Measurements from ENCODE around the gene LRRK1.

LRRK1 gene

DNA sequence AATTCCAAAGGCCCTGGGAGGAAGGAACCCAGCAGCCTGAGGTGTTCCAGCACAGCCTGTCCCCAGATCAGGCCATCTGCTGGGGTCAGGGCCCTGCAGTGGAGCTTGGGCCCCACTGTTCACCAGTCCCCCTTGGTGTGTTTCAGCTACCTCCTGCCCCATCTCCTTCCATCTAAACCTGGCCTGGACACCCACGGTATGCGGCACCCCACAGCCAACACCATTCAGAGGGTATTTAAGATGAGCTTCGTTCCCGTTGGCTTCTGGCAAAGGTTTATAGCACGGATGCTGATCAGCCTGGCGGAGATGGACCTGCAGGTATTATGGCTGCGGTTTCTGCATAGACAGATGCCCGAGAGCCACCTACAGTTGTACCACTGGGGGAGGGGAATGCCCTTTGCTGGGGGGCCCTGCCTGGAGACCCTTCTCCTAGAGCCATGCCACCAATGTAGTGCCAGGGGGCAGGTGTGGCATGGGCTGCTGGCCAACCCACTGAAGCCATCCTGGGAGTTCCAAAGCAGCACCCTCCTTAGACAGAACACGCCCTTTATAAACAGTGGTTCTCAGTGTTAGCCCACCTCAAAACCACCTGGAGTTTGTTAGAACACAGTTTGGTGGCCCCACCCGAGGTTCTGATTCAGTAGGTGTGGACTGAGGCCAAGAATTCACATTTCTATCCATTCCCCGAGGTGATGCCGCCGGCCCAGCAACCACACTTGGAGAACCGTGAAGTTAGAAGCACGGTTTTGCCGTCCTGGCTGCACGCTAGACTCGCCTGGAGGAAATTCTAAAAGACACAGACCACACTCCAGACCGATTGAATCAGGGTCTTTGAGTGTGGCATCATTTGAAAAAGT lies 126.9 kb downstream of the LRRK1 start:
- DNase-seq = no peak

DNA sequence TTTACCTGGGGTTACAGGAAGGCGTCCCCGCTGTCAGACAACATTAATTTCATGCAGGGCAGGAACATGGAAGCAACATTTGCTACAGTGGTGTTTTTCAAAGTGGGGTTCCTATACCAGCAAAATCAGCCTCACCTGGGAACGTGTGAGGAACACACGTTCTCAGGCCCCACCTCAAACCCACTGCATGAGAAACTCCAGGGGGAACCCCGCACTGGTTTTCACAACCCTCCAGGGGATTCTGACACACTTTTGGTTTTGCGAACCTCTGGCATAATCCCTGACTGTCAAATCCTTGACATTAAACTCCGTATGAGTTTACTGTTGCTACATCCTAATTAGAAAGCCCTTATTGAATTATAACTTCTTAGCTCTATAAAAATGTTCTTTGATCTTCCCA lies 127.7 kb downstream of the LRRK1 start:
- DNase-seq = no peak

DNA sequence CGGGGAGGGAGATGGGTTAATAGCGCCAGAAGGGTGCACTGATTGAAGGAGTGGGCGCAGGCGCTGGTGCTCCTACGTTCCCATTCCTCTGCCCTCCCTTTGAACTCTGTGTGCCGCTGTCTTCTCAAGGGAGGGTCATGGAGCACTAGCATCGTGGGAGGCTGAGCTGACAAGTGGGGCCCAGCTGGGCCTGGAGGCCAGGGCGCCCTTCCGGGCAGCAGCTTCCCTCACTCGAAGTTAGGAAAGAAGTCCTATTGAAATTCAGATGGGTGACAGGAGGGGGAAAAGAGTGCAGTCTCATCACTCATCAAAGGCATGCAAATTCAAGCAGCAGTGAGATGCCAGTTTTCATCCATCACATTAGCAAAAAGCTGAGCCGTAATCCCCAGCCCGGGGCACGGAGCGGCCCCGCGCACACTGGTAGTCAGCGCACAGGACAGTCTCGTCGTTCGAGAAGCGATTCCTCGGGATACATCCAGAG lies 128.2 kb downstream of the LRRK1 start:
- no peak for DNase-seq

DNA sequence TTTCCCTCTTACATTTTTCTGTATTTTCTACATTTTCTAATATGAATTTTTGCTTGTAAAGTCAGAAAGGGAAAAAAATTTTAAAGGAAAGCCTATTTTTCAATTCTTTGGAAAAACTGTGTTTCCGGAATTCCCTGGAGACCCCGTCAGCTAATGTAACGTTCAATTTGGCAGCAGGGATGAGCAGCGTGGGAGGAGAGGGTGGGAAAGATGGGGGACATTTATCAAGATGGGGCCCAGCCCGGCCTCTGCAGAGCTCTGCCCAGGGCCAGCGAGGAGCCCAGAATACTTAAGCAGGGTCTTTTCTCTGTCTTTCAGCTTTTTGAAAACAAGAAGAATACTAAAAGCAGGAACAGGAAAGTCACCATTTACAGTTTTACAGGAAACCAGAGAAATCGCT lies 129.0 kb downstream of the LRRK1 start:
- DNase-seq = no peak

DNA sequence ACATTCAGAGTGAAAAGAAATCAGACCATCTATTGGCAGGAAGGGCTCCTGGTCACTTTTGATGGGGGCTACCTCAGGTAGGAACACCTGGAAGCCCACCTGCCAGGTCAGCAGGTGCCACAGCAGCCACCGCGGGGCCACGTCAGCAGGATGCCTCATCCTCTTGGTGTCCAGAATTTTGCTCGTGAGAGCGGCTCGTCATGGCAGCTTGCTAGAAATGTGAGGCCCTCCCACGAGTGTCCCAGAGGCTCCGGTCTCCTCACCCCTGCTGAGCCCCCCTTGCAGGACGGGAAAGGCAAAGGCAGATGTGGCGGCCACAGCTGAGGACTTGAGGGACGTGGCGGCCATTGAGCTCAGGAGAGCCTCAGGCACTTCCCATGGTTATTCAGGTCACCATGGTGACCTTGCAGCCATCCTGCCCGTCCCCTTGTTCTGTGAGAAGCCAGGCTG lies 129.4 kb downstream of the LRRK1 start:
- no peak for DNase-seq

DNA sequence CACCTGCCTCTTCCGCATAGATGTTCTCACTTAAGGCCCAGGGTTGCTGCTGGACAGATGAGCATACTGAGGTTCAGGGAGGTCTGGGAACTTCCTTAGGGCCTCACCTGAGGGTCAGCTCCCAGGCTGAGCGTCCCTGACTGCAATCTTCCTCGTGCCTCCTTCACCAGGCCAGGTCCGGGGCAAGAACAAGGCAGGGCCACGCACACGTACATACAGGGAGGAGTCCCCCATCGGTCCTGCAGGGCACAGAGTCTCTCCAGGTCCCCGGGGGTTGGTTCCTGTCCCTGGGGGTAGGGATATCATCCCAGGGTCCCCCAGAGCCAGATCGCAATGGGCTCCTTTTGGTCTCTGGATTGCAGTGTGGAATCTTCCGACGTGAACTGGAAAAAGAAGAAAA lies 130.1 kb downstream of the LRRK1 start:
- DNase-seq = no peak

DNA sequence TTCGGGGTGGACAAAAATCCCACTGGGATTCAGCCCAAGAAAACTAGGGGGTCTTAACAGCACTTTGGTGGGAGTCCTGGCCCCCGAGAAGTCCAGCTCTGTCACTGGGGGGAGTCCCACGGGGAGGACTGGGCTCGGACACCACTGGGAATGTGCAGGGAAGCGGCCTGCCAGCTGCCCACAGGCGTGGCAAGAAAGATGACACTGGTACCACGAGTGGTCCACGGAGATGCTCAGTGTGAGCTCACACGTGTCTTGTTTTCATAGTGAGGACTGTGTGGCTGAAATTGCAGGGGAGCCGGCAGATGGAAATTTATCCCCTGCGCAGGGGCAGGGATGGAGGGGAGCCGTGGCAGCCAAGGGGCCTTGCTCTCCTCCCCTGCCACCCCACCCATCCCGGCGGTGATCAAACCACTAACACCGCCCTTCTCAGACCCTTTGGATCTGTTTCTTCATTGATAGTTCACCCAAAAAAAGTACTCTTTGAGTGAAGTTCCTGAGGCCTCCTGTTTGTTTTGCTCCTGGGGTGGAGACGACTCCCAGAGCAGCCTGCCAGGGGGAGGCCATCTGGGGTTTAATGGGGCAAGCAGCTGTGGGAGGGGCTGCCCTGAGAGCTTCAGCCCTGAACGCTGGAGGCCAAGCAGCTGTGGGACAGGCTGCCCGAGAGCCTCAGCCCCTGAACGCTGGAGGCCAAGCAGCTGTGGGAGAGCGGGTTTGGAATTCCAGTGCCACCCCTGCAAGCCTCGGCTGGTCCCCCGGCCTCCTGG lies 130.9 kb downstream of the LRRK1 start:
- no peak for DNase-seq

DNA sequence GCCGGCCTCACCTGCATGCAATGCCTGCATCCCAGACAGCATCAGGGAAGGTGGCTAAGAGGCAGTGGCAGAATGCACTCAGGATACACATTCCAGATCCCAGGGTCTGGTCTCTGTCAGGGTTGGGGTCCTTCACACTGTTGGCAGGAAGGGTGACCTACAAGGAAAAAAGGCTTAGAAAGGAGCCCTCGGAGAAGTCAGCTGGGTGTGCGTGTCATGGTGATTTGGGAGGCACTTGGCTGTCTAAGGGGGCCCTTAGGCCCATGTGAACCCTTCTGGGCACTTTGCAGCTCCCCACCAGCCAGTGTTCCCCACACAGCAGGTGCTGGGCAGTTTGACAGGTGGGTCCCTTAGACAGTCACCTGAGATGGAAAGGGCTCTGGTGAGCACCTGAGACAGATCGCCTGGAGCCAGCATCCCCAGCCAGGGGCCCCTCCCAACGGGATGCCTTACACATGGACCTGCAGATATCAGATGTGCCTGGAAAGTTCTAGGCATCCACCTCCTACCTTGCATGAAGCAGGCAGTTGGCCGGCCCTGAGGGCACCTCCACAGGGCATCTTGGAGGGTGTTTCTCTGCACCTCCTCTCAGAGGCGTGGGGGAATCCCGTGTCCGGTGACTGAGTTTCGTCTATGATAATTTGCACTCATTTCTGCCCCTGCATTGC lies 131.6 kb downstream of the LRRK1 start:
- no peak for DNase-seq

DNA sequence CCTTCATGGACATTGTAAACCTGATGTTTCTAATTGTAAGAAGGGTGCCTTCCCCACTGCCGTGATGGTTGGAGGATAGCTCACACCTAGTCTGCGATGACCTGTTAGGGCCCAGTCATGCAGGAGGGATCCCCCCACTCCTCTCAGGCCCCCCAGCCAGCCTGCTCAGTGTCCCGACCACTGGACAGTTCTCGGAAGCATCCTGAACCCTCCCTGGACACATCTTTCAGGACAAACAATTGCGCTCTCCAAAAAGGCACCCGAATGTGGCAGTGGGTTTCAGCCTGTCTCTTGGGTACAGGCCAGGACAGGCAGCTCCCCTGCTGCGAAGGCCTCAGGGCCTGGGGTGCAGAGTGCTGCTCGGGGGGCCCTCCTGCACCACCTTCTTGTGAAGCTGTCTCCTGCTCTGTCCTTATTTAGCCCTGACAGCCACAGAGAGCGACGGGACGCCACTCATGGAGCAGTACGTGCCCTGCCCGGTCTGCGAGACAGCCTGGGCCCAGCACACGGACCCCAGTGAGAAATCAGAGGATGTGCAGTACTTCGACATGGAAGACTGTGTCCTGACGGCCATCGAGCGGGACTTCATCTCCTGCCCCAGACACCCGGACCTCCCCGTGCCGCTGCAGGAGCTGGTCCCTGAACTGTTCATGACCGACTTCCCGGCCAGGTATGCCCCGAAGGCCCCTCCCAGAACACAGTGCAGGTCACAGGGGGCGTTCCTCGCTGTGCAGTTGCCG lies 132.3 kb downstream of the LRRK1 start:
- no peak for DNase-seq

DNA sequence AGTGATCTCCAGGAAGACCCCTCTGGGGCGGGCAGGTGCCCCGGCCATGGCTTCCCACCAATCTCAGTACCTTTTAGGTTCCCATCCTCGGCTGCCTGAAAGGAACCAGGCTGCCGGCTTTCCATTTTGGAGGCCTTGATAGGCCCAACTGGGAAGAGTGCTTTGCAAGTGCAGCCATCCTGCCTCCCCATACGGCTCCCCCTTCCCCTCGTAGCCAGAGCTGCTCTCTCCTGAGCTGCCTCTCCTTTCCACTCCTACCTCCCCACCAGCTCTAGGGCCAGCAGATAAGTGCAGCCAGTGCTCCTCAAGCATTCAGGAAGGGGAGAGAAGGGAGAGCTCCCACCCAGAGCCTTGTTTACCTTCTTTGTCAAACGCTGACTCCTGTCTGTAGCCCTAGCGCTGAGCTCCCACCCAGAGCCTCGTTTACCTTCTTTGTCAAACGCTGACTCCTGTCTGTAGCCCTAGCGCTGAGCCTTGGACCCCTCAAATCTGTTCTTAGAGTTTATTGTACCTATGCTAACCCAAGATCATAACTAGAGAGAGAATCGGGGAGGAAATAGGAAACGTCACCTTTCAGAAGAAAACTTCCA lies 133.0 kb downstream of the LRRK1 start:
- no peak for DNase-seq

DNA sequence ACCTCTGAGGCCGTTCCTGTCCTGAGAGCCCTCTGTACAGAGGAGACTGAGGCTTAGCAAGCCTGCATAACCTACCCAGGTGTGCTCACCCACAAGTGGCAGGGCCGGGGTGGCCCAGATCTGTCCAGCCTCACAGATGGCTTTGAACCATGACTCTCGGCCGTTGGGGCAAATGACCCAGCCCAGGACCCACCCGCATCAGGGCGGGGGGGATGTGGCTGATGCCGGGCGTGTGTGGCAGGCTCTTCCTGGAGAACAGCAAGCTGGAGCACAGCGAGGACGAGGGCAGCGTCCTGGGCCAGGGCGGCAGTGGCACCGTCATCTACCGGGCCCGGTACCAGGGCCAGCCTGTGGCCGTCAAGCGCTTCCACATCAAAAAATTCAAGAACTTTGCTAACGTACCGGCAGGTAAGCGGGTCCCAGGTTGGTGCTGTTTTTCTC lies 133.5 kb downstream of the LRRK1 start:
- DNase-seq = no peak

DNA sequence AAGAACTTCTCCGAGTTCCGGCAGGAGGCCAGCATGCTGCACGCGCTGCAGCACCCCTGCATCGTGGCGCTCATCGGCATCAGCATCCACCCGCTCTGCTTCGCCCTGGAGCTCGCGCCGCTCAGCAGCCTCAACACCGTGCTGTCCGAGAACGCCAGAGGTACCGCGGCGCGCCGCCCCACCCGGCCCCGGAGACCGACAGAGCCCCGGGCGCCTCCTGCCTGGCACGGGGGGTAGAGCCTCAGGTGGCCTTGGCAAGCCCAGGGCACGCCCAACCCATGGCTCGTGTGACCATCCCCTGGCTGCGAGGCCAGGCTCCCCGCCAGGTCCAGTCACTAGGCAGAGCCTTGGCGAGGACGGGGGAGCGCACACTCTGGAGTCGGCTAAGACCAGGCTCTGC lies 134.1 kb downstream of the LRRK1 start:
- no peak for DNase-seq

DNA sequence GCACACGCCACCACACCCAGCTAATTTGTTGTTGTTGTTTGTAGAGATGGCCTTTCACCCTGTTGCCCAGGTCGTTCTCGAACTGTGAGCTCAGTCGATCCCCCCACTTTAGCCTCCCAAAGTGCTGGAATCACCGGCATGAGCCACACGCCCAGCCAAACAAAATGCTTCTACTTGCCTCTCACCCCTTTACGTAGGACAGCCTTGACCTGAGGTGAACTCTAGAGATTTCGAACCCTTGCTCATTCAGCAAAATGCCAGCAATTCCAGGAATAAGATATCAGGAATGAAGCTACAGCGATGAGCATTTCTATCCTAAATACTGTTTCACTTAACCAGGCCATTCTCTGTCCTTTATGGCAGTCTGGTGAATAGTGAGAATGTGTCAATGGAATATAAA lies 135.0 kb downstream of the LRRK1 start:
- no peak for DNase-seq

DNA sequence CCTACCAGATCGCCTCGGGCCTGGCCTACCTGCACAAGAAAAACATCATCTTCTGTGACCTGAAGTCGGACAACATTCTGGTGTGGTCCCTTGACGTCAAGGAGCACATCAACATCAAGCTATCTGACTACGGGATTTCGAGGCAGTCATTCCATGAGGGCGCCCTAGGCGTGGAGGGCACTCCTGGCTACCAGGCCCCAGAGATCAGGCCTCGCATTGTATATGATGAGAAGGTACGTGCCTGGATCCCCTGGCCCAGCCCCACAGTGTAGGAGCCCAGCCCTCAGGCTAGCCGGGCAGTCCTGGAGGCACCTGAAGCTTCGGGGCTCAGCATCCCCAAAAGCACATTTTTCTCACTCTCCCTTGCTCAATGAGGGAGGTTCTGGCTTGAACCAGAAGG lies 135.8 kb downstream of the LRRK1 start:
- no peak for DNase-seq

DNA sequence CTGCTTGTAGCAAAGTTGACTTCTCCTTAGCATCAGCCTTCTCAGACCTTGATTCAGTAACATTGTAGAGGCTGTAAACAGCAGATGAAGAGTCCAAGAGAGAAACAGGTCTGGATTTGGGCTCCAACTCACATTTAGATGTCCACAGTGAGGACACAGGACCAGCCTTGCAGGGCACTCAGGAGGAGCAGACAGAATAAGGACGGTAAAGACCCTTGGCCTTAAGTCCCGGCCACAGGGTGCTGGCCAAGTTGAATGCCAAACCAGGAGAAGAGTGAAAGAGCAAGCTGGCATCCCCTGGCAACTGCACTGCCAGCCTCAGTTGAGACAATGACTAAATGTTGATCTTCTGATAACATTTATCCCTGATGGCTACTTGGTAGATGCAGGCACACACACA lies 136.3 kb downstream of the LRRK1 start:
- no peak for DNase-seq

DNA sequence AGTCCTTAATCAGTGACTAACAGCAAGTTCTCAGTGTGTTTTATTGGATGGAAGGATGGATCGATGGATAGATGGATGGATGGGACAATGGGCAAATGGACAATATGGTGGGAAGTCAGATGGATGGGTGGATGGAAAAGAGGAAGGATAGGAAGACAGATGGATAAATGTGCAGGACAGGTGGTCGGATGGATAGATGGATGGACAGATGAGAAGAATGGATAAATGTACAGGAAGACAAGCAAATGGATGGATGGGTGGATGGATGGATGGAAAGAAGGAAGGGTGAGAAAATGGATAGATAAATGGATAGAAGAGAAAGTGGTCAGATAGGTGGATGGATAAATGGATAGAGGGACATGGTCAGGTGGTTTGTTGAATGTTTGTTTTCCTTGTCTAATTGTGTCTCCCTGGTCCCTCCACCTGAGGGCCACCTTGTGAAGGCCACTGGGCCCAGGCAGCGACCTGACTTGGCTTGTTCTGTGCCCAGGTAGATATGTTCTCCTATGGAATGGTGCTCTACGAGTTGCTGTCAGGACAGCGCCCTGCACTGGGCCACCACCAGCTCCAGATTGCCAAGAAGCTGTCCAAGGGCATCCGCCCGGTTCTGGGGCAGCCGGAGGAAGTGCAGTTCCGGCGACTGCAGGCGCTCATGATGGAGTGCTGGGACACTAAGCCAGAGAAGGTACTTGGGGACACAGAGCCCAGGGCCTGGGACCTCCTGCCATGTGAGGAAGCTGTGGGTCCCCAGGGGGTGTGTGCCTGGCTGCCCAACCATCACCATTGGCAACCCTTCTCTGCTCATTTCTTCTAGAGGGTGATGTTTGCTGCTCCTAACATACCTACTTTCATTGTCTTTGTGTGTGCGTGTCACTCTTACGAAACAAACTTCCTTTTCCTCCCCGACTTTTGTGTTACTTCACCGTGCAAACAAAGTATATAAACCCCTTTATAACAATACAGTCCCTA lies 137.5 kb downstream of the LRRK1 start:
- no peak for DNase-seq

DNA sequence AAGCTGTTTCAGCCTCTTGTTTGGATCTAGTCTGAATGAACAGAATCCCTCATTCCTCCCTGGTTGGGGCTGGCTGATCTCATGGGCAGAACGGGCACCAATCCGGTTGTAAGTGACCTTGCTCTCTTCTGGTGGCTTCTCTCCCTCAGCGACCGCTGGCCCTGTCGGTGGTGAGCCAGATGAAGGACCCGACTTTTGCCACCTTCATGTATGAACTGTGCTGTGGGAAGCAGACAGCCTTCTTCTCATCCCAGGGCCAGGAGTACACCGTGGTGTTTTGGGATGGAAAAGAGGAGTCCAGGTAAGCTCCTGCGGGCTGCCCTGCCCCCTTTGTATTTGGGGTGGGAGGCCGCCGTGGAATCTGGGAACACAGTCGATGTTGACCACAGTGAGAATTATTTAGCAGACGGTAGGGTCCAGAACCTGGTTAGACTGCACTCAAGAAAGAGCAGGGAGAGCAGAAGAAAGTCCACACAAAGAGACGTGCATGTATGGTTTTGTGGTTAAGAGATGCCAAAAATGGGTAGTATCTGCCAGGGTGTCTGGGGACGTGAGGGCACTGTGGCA lies 138.8 kb downstream of the LRRK1 start:
- DNase-seq = no peak

DNA sequence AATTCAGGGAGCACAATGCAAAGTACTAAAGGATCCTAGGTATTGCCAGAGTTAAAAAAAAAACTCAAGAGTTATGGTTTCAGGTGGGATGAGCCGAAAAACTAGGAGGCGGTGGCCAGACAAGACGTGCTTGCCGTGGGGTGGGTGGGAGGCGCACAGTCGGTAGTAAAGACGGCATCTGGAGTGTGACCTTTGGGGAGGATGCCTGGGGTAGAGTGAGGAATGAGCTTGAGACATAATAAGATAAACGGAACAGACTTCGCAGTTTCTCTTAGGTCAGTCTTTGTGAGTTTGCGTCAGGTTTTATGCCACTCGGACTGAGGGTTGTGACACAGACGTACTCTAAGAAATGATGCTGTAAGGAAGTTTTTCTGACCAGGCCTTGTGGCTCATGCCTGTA lies 139.6 kb downstream of the LRRK1 start:
- no peak for DNase-seq

DNA sequence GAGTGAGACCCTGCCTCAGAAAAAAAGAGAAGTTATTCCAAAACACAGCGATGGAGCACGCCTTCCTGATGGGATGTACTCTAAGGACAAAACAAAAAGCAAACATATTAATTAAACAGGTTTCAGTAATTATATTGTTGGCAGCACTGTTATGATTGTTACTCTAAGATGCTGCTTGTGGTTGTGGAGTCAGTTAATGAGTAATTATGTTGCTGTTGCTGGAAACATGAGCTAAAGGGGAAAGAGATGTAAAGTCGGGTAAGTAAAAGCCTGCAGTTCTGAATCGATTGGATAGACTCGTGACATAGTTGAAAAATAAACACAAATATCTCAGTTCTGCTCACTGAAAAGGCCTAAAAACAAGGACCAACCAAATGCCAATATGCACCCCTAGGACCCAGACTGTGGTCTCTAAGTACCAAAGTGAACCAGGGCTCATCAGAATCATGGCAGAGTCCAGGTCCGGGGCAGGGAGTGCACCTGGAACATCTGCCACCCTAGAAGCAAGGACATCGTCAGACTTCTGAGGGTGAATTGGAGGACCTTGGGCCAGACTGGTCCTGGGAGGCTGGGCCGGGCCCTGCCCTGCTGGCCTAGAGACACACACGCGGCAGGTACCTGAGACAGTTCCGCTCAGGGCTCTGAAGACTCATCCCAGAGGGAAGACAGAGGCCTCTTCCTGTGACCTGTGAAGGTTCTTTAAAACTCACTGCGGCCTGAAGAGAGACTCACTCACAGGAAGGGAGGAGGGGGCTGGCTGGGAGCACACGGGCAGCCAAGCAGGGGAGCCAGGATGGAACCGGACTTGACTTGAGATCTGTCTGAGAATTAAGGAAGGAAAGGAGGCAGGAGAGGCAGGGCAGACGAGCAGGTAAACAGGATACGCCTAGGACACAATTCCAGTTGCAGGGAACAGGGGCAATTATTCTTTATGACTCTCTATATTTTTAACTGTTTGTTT lies 140.5 kb downstream of the LRRK1 start:
- no peak for DNase-seq

Measured in fibroblast of skin of back (primary cell).